ENCODE data around the gene TTC7B. TPM values are rescaled to one million over a fixed set of nuclear protein-coding genes. Genes with fewer than 3 reads are reported as not detected.

TTC7B gene
- total and polyA plus RNA-seq, 2 donors (not counting 1 experiment from before 2014, with no cell fraction given) = 18.8 to 37.5 TPM

DNA sequence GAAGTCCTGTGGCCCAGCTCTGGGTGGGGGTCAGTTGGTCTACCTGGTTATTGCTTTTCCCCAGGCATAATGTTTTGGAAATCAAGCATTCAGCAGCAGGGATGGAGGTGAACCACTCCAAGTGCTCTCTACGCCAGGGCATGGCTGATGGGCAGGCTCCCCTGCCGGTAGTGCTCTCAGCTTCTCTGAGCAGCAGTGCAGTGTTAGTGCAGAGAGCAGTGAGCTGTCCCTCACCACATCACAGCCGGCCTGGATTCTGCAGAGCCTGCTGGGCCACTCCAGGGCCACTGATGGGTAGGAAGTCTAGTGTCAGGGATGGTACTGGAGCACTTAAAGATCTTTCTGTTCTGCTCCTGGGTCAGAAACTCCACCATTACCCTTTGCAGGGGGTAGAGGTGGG lies 268.3 kb downstream of the TTC7B start:
- no peak for DNase-seq (ENCODE audit: low read depth in 2 of 2)

DNA sequence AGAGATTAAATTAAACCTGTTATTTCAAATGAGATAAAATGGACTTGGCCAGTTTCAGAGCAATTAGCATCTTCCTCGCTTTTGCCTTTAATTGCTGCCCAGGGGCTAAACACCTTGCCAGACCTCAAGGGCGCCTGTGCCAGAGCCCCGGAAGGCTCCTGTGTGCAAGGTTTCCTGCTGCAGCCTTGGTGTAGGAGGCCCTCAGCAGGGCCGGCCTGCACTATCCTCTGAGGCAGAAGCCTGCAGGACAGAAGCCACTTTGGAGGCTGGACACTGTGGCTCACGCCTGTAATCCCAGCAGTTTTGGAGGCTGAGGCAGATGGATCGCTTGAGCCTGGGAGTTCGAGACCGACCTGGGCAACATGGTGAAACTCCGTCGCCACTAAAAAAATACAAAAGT lies 269.0 kb downstream of the TTC7B start:
- Histone ChIP-seq H3K4me2 (ENCODE audit: extremely low read depth, insufficient read depth, low read length) (no peak overlapping the region), H3K9me3 (ENCODE audit: control insufficient read depth, insufficient read depth, low read depth, low read length) (no peaks in the 10 kb centered on the region), H3K4me3 (replicated peaks in 1 of 4; ENCODE audit: control extremely low read depth in 1 of 4, insufficient read depth in 1 of 4, low read depth in 3 of 4, low read length in 4 of 4) (no peak overlapping the region), H3K27me3 (ENCODE audit: control insufficient read depth, insufficient read depth, low read length) (no peaks in the 10 kb centered on the region), H3K9ac (ENCODE audit: insufficient read depth, low read length) (no peak overlapping the region), H3K36me3 (ENCODE audit: control insufficient read depth, insufficient read depth, low read length) (no peaks in the 10 kb centered on the region), H3K79me2 (ENCODE audit: control insufficient read depth, insufficient read depth, low read length) (no peaks in the 10 kb centered on the region), H3K27ac (ENCODE audit: insufficient read depth, low read length) (no peak overlapping the region), H4K20me1 (ENCODE audit: control insufficient read depth, extremely low read depth, insufficient read depth, low read length) (no peaks in the 10 kb centered on the region), H2AFZ (ENCODE audit: low read length) (no peak overlapping the region), H3K4me1 (ENCODE audit: control insufficient read depth, extremely low read depth, insufficient read depth, low read length) (no peaks in the 10 kb centered on the region)
- no peak for DNase-seq (ENCODE audit: low read depth in 2 of 2)
- TF ChIP-seq, protein P1, sequence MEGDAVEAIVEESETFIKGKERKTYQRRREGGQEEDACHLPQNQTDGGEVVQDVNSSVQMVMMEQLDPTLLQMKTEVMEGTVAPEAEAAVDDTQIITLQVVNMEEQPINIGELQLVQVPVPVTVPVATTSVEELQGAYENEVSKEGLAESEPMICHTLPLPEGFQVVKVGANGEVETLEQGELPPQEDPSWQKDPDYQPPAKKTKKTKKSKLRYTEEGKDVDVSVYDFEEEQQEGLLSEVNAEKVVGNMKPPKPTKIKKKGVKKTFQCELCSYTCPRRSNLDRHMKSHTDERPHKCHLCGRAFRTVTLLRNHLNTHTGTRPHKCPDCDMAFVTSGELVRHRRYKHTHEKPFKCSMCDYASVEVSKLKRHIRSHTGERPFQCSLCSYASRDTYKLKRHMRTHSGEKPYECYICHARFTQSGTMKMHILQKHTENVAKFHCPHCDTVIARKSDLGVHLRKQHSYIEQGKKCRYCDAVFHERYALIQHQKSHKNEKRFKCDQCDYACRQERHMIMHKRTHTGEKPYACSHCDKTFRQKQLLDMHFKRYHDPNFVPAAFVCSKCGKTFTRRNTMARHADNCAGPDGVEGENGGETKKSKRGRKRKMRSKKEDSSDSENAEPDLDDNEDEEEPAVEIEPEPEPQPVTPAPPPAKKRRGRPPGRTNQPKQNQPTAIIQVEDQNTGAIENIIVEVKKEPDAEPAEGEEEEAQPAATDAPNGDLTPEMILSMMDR (conservative IDR thresholded peaks at IDR 0.05 in 1 of 2, IDR thresholded peaks at IDR 0.05 in 1 of 2; ENCODE audit: low read depth in 1 of 2, low read length in 2 of 2) = no peak
- no peak for TF ChIP-seq EZH2 (IDR thresholded peaks at IDR 0.05; ENCODE audit: low read length, missing control alignments)

More for the DNA sequence above, 268.3 kb downstream of the TTC7B start:
- Histone ChIP-seq H3K4me1 (ENCODE audit: control insufficient read depth, extremely low read depth, insufficient read depth, low read length) (no peaks in the 10 kb centered on the region), H3K9ac (ENCODE audit: insufficient read depth, low read length) (no peak overlapping the region), H4K20me1 (ENCODE audit: control insufficient read depth, extremely low read depth, insufficient read depth, low read length) (no peaks in the 10 kb centered on the region), H3K27me3 (ENCODE audit: control insufficient read depth, insufficient read depth, low read length) (no peaks in the 10 kb centered on the region), H3K9me3 (ENCODE audit: control insufficient read depth, insufficient read depth, low read depth, low read length) (no peaks in the 10 kb centered on the region), H2AFZ (ENCODE audit: low read length) (no peak overlapping the region), H3K79me2 (ENCODE audit: control insufficient read depth, insufficient read depth, low read length) (no peaks in the 10 kb centered on the region), H3K4me3 (replicated peaks in 1 of 4; ENCODE audit: control extremely low read depth in 1 of 4, insufficient read depth in 1 of 4, low read depth in 3 of 4, low read length in 4 of 4) (no peak overlapping the region), H3K27ac (ENCODE audit: insufficient read depth, low read length) (no peak overlapping the region), H3K4me2 (ENCODE audit: extremely low read depth, insufficient read depth, low read length) (no peak overlapping the region), H3K36me3 (ENCODE audit: control insufficient read depth, insufficient read depth, low read length) (no peaks in the 10 kb centered on the region)
- TF ChIP-seq EZH2 (IDR thresholded peaks at IDR 0.05; ENCODE audit: low read length, missing control alignments) = no peak
- TF ChIP-seq, protein P1 (conservative IDR thresholded peaks at IDR 0.05 in 1 of 2, IDR thresholded peaks at IDR 0.05 in 1 of 2; ENCODE audit: low read depth in 1 of 2, low read length in 2 of 2) = no peak

GRCh38 chr14:90546767-90547166 lies 269.5 kb downstream of the TTC7B start:
- H3K27ac ChIP-seq (ENCODE audit: insufficient read depth, low read length) = no peak overlapping the region
- H4K20me1 ChIP-seq (ENCODE audit: control insufficient read depth, extremely low read depth, insufficient read depth, low read length) = no peaks in the 10 kb centered on the region
- no peaks in the 10 kb centered on the region for H3K9me3 ChIP-seq (ENCODE audit: control insufficient read depth, insufficient read depth, low read depth, low read length)
- H3K79me2 ChIP-seq (ENCODE audit: control insufficient read depth, insufficient read depth, low read length) = no peaks in the 10 kb centered on the region
- H3K4me1 ChIP-seq (ENCODE audit: control insufficient read depth, extremely low read depth, insufficient read depth, low read length) = no peaks in the 10 kb centered on the region
- no peak overlapping the region for H3K9ac ChIP-seq (ENCODE audit: insufficient read depth, low read length)
- no peaks in the 10 kb centered on the region for H3K36me3 ChIP-seq (ENCODE audit: control insufficient read depth, insufficient read depth, low read length)
- no peak overlapping the region for H2AFZ ChIP-seq (ENCODE audit: low read length)
- no peak overlapping the region for H3K4me3 ChIP-seq (replicated peaks in 1 of 4; ENCODE audit: control extremely low read depth in 1 of 4, insufficient read depth in 1 of 4, low read depth in 3 of 4, low read length in 4 of 4)
- H3K27me3 ChIP-seq (ENCODE audit: control insufficient read depth, insufficient read depth, low read length) = no peaks in the 10 kb centered on the region
- no peak overlapping the region for H3K4me2 ChIP-seq (ENCODE audit: extremely low read depth, insufficient read depth, low read length)
- no peak for TF ChIP-seq EZH2 (IDR thresholded peaks at IDR 0.05; ENCODE audit: low read length, missing control alignments)
- TF ChIP-seq, protein P1 (conservative IDR thresholded peaks at IDR 0.05 in 1 of 2, IDR thresholded peaks at IDR 0.05 in 1 of 2; ENCODE audit: low read depth in 1 of 2, low read length in 2 of 2) = no peak
- no peak for DNase-seq (ENCODE audit: low read depth in 2 of 2)

All from fibroblast of lung (primary cell).